Measurements from ENCODE around the gene CHST7. TPM values are rescaled to one million over a fixed set of nuclear protein-coding genes. Genes with fewer than 3 reads are reported as not detected.

Gene CHST7
- total and polyA plus RNA-seq, 12 donors, result 3.5 to 27.7 (median 8.6) TPM

- H3K9me3 ChIP-seq, result no peaks in the 10 kb centered on the region
- ATAC-seq, result no peak
- H3K4me3 ChIP-seq, result no peak overlapping the region
- WGBS, 2 donors, result 90 to 96% methylated on average over 11 of the region's 11 CpGs
- intact Hi-C loops (cut with DNase I), result no loop called here
- H3K36me3 ChIP-seq, result no peaks in the 10 kb centered on the region
- TF ChIP-seq CTCF (IDR thresholded peaks at IDR 0.05), result no peak
- peaks cover 0 to 7% (median 0%) of the 10 kb centered on the region in 9 donors for H3K4me1 ChIP-seq
- no peak for DNase-seq
- peaks cover 0 to 7% (median 0%) of the 10 kb centered on the region in 7 donors for H3K27me3 ChIP-seq
- no peak overlapping the region for H3K27ac ChIP-seq
These were observed 34.4 kb downstream of the CHST7 start for GRCh38 chrX:46607916-46608315.

GRCh38 chrX:46610070-46610658 lies 36.6 kb downstream of the CHST7 start:
- H3K27ac ChIP-seq, result no peak overlapping the region
- peaks cover 0 to 3% (median 0%) of the 10 kb centered on the region in 7 donors for H3K27me3 ChIP-seq
- peaks cover 0 to 7% (median 0%) of the 10 kb centered on the region in 9 donors for H3K4me1 ChIP-seq
- TF ChIP-seq CTCF (IDR thresholded peaks at IDR 0.05), result no peak
- intact Hi-C loops (cut with DNase I), result no loop called here
- no peak overlapping the region for H3K4me3 ChIP-seq
- DNase-seq (no peak), ATAC-seq (no peak)
- WGBS, 2 donors, result 80 to 82% methylated on average over 5 of the region's 5 CpGs
- H3K9me3 ChIP-seq, result no peaks in the 10 kb centered on the region
- no peaks in the 10 kb centered on the region for H3K36me3 ChIP-seq

DNA sequence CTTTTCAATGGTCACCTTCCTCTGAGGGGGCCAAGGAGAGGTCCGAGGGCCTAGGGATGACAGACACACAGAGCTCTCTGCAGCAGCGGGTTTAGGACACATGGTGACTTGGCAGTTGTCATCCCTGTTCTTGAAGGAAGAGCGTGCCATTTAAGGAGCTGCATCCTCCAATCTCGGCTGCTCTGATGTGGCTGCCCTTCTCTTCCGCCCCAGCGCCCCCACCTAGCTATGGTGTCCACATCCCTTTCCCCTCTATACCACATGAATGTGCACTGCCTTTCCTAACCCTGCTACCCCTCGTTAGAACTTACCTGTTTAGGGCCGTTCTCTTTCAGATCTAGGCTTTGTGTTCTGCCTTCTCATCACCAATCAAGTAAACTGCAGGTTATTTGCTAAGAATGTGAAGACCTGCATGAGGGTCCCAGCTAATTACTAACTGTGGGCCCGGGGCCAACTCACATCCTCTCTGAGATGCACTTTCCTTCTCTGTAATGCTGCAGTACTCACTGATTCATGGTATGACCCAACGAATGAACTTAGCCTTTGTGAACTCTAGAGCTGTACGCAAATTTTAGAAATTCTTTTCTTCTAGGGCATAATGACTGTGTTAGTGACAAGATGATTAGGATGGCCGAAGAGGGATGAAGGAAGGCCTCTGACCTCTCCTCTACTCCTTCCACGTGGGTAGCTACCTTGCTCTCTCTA lies 38.2 kb downstream of the CHST7 start:
- Histone ChIP-seq H3K4me3 (no peak overlapping the region), H3K4me1 (peaks cover 0 to 7% (median 0%) of the 10 kb centered on the region in 9 donors), H3K36me3 (no peaks in the 10 kb centered on the region), H3K9me3 (no peaks in the 10 kb centered on the region), H3K27ac (no peak overlapping the region), H3K27me3 (no peaks in the 10 kb centered on the region)
- 89 to 93% methylated on average over 13 of the region's 13 CpGs for WGBS, 2 donors
- intact Hi-C loops (cut with DNase I), result no loop called here
- ATAC-seq (no peak), DNase-seq (no peak)
- no peak for TF ChIP-seq CTCF (IDR thresholded peaks at IDR 0.05)

- ATAC-seq, result no peak
- intact Hi-C loops (cut with DNase I), result no loop called here
- Histone ChIP-seq H3K9me3 (peaks cover 0 to 13% (median 4%) of the 10 kb centered on the region in 11 donors), H3K36me3 (no peaks in the 10 kb centered on the region), H3K4me1 (peaks cover 0 to 17% (median 3%) of the 10 kb centered on the region in 9 donors), H3K27me3 (peaks cover 0 to 7% (median 0%) of the 10 kb centered on the region in 7 donors), H3K27ac (no peak overlapping the region), H3K4me3 (no peak overlapping the region)
- no peak for TF ChIP-seq CTCF (IDR thresholded peaks at IDR 0.05)
- DNase-seq, result no peak
These were observed 44.3 kb downstream of the CHST7 start for GRCh38 chrX:46617906-46618305.
